Germinal center (tissue), 1 donor: ENCODE results near the gene OSCAR.

Experiments
- DNase-seq: peaks from one replicate; pipeline ENCODE4 v3.0.0; 2012; ENCODE audit warnings: mixed read lengths, low spot score

The OSCAR gene

DNA sequence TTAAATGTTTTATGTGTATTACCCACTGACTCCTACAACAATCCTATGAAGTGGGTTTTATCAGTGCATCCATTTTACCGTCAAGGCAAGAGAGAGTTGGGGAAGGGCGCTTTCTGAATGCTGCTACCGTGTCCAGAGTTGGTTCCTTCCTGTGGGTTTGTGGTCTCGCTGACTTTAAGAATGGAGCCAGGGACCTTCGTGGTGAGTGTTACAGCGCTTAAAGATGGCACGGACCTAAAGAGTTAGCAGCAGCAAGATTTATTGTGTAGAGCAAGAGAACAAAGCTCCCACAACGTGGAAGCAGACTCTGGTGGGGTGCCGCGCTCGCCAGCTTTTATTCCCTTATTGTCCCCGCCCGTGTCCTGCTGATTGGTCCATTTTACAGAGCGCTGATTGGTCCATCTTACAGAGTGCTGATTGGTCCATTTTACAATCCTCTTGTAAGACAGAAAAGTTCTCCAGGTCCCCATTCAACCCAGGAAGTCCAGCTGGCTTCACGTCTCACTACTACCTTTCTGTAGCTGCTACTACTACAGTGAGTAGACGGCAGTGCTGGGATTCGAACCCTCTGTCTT, 6.1 kb downstream of the OSCAR start:
- DNase-seq, result no peak

- DNase-seq, result no peak
Measured at GRCh38 chr19:54084410-54084809, 16.2 kb downstream of the OSCAR start.

- DNase-seq, result no peak
Measured at GRCh38 chr19:54081032-54081431, 19.6 kb downstream of the OSCAR start, which contains the start of gene TARM1. Gene TARM1 (minus strand): TSS chr19:54081365. CDS start chr19:54081340, 25 bp downstream.

GRCh38 chr19:54077334-54077733, 23.3 kb downstream of the OSCAR start:
- no peak for DNase-seq

GRCh38 chr19:54074851-54075250, 25.8 kb downstream of the OSCAR start:
- DNase-seq, result no peak

DNA sequence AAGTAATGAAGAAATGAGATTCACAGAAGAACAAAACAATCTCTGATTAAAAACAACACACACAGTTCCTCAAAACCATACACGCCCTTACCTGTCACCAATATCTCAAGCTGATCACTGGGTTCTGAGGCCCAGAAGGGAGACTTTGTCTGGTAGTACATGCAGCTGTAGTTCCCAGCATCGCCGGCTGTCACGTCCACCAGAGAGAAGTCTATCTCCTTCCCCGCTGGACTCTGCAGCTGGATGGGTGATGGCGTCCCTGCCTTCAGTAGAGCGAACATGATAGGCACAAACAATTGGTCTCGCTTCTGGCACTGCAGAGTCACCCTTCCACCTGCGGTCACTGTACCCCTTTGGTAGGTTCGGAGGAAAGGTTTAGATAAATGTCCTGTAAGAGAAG, 26.8 kb downstream of the OSCAR start:
- DNase-seq, result no peak

GRCh38 chr19:54069470-54069869, 31.1 kb downstream of the OSCAR start:
- no peak for DNase-seq

- no peak for DNase-seq
Measured at GRCh38 chr19:54063350-54064116, 37.1 kb downstream of the OSCAR start, which contains the start of gene VSTM1. Gene VSTM1 (minus strand): TSS chr19:54063897. CDS start chr19:54063777, 120 bp downstream.

DNA sequence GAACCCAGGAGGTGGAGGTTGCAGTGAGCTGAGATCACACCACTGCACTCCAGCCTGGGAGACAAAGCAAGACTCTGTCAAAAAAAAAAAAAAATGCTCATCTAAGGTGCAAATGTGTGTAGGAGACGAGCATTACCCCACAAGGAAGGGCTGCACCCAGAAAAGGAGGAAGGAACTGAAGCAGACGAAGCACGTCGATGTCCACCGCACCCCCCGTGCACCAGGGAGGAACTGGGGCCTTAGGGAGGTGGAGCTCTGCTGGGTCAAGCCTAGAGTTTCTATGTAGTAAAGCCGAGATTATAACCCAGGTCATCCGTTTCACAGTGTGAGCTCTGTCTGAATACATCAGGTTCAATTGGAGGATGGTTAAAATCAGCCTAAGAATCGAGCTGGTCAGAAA, 38.0 kb downstream of the OSCAR start:
- no peak for DNase-seq

GRCh38 chr19:54047616-54048015, 53.0 kb downstream of the OSCAR start:
- no peak for DNase-seq

DNA sequence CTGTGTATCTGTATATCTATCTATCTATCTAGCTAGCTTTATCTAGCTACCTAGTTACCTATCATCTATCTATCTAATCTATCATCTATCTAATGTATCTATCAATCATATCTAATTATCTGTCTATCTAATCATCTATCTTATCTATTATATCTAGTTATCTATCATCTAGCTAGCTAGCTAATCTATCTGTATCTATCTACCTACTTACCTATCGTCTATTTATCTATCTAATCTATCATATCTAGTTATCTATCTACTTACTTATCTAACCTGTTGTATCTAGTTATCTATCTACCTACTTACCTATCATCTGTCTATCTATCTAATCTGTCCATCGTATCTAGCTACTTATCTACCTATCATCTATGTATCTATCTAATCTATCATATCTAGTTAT, 54.8 kb downstream of the OSCAR start:
- no peak for DNase-seq
